HepG2 (cell line): ENCODE data around the gene IRX3. TPM values are rescaled to one million over a fixed set of nuclear protein-coding genes. Genes with fewer than 3 reads are reported as not detected.

Experiments used
- ATAC-seq: fragments of 200-7000 bp; cut with Tn5 transposase; 3 replicates; pipeline ENCODE4 v1.9.1; 2020; ENCODE audit warnings: mild to moderate bottlenecking, moderate library complexity
- BruUV-seq: library from RNA; stranded (reverse); fragments of 400-500 nt; replicated peaks from 2 replicates; lab custom pipeline; 2021; lab: Mats Ljungman, UMichigan
- CTCF ChIA-PET: fragments of 300-600 bp; formaldehyde crosslinking; extraction: SDS; loops from one replicate; lab custom pipeline; 2021; ENCODE audit warnings: low total read pairs, inconsistent platforms, low intra/inter-chr PET ratio; lab: Yijun Ruan, JAX
- POLR2A ChIA-PET: fragments of 350-600 bp; sonication (Branson Sonifier 250); formaldehyde crosslinking; loops from one replicate; lab custom pipeline; 2020; ENCODE audit warnings: antibody characterized with exemption, inconsistent platforms; lab: Yijun Ruan, JAX
- DNase-seq: peaks from one replicate; pipeline ENCODE4 v3.0.0-alpha.2; 2015; ENCODE audit warnings: low spot score
- FAIRE-seq: peaks from 3 replicates; lab custom pipeline; 2011; peaks lifted over from hg19 to GRCh38; lab: Jason Lieb, UNC
- H2AFZ ChIP-seq: one replicate; pipeline ENCODE4 v1.6.1; 2011; ENCODE audit warnings: low read length, inconsistent platforms
- H3K27ac ChIP-seq: fragments of 300-600 bp; 3 replicates; pipeline ENCODE4 v1.8.0; 2011; ENCODE audit warnings: mixed run types, mild to moderate bottlenecking, mixed read lengths, low read length, inconsistent platforms; ENCODE audit not compliant: insufficient read depth; ENCODE audit errors: extremely low read length
- H3K27me3 ChIP-seq, 2 experiments: fragments of 200-600 bp in 1 of 2; 2 replicates in 1 of 2; 3 replicates in 1 of 2; pipeline versions ENCODE4 v1.6.0 to v1.8.0; 2011; ENCODE audit warnings: low read length in 2 of 2, mild to moderate bottlenecking in 2 of 2, moderate library complexity in 2 of 2, inconsistent platforms in 1 of 2; ENCODE audit not compliant: insufficient read depth in 2 of 2, control insufficient read depth in 1 of 2
- H3K36me3 ChIP-seq, 2 experiments: fragments of 200-600 bp in 1 of 2; replicated peaks in 1 of 2; 2 replicates in 1 of 2; 3 replicates in 1 of 2; pipeline versions ENCODE4 v1.5.1 to v1.8.0; 2011; ENCODE audit warnings: low read length in 2 of 2, inconsistent platforms in 1 of 2; ENCODE audit not compliant: insufficient read depth in 2 of 2, control insufficient read depth in 1 of 2
- H3K4me1 ChIP-seq: 2 replicates; pipeline ENCODE4 v1.5.1; 2012; ENCODE audit warnings: low read length, inconsistent platforms; ENCODE audit not compliant: insufficient read depth
- H3K4me2 ChIP-seq: 2 replicates; pipeline ENCODE4 v1.6.0; 2011; ENCODE audit warnings: low read depth, low read length, inconsistent platforms
- H3K4me3 ChIP-seq, 3 experiments: fragments of 200-600 bp in 1 of 3; sonication (generic), shearing (Covaris generic) in 1 of 3; replicated peaks in 1 of 3; 2 replicates each; pipeline ENCODE4 v1.5.1; 2011 to 2016; ENCODE audit warnings: low read length in 3 of 3, inconsistent platforms in 2 of 3, low read depth in 2 of 3, mild to moderate bottlenecking in 2 of 3, control low read depth in 1 of 3, mixed read lengths in 1 of 3; ENCODE audit not compliant: insufficient read depth in 1 of 3
- H3K79me2 ChIP-seq: one replicate; pipeline ENCODE4 v1.6.1; 2011; ENCODE audit warnings: low read length, inconsistent platforms; ENCODE audit not compliant: insufficient read depth
- H3K9ac ChIP-seq: 2 replicates; pipeline ENCODE4 v1.6.0; 2011; ENCODE audit warnings: mild to moderate bottlenecking, low read depth, low read length, inconsistent platforms; ENCODE audit not compliant: insufficient read depth
- H3K9me3 ChIP-seq: 2 replicates; pipeline ENCODE4 v1.5.1; 2012; ENCODE audit warnings: mild to moderate bottlenecking, low read length
- H4K20me1 ChIP-seq: 2 replicates; pipeline ENCODE4 v1.6.0; 2011; ENCODE audit warnings: inconsistent platforms, mild to moderate bottlenecking, low read length, moderate library complexity; ENCODE audit not compliant: insufficient read depth
- HINFP ChIP-seq: sonication (generic); formaldehyde crosslinking; IDR thresholded peaks from 2 replicates; pipeline ENCODE4 v1.4.0; 2020; ENCODE audit warnings: low read depth, mild to moderate bottlenecking, missing genetic modification reagents
- KDM5A ChIP-seq: fragments of 200-600 bp; sonication (generic); IDR thresholded peaks from 2 replicates; pipeline ENCODE4 v1.7.0; 2018; ENCODE audit warnings: antibody characterized with exemption, mild to moderate bottlenecking, low read length, borderline replicate concordance
- MYC ChIP-seq: sonication (generic); formaldehyde crosslinking; IDR thresholded peaks from 2 replicates; pipeline ENCODE4 v1.9.0; 2021; ENCODE audit warnings: missing genetic modification reagents, borderline replicate concordance
- NCOR1 ChIP-seq: fragments of 200-600 bp; sonication (generic); IDR thresholded peaks from 2 replicates; pipeline ENCODE4 v1.7.0; 2017; ENCODE audit warnings: antibody characterized with exemption, low read length, borderline replicate concordance
- NFE2L1 ChIP-seq: sonication (generic); formaldehyde crosslinking; IDR thresholded peaks from 2 replicates; pipeline ENCODE4 v1.4.0; 2020; ENCODE audit warnings: missing genetic modification reagents, mild to moderate bottlenecking, borderline replicate concordance
- NONO ChIP-seq, 2 experiments: fragments of 450-650 bp in 1 of 2; sonication (generic) in 1 of 2; formaldehyde crosslinking in 1 of 2; IDR thresholded peaks in 1 of 2; conservative IDR thresholded peaks in 1 of 2; 2 replicates each; pipeline versions ENCODE4 v1.6.1 to v1.8.0; 2017 to 2022; ENCODE audit warnings: mild to moderate bottlenecking in 1 of 2, missing genetic modification reagents in 1 of 2, moderate library complexity in 1 of 2
- PPARG ChIP-seq: conservative IDR thresholded peaks from 2 replicates; pipeline ENCODE4 v1.6.1; 2016; ENCODE audit warnings: missing biosample characterization, missing genetic modification reagents
- SSRP1 ChIP-seq: IDR thresholded peaks from 2 replicates; pipeline ENCODE4 v1.6.1; 2016; ENCODE audit warnings: control low read depth
- TRIM22 ChIP-seq: fragments of 450-650 bp; IDR thresholded peaks from 2 replicates; pipeline ENCODE4 v1.6.1; 2017
- ZBTB7B ChIP-seq: sonication (generic); formaldehyde crosslinking; IDR thresholded peaks from 2 replicates; pipeline ENCODE4 v1.4.0; 2020; ENCODE audit warnings: missing genetic modification reagents
- ZBTB8A ChIP-seq: sonication (generic); formaldehyde crosslinking; IDR thresholded peaks from 2 replicates; pipeline ENCODE4 v1.4.0; 2020; ENCODE audit warnings: mild to moderate bottlenecking, low read depth, missing genetic modification reagents, borderline replicate concordance
- ZNF354B ChIP-seq: sonication (generic); formaldehyde crosslinking; IDR thresholded peaks from 2 replicates; pipeline ENCODE4 v1.8.0; 2022; ENCODE audit warnings: mild to moderate bottlenecking, missing genetic modification reagents
- ZNF687 ChIP-seq: sonication (generic); formaldehyde crosslinking; IDR thresholded peaks from 2 replicates; pipeline ENCODE4 v1.5.1; 2020; ENCODE audit warnings: mild to moderate bottlenecking, missing genetic modification reagents, moderate library complexity
- WGBS: methylation state at CpG from one replicate; pipeline ENCODE4 v1.1.6; 2017; ENCODE audit warnings: low lambda C conversion rate; 5-methylcytosine and 5-hydroxymethylcytosine counted together
- in situ Hi-C: cut with HindIII; loops from 2 replicates; pipeline ENCODE4 v1.10.0; 2017; ENCODE audit warnings: low pct_unique_long_range_greater_than_20kb; ENCODE audit not compliant: extremely low pct_ligation_motif_present
- intact Hi-C: fragments of 100-400 bp; cut with micrococcal nuclease; formaldehyde crosslinking; loops from one replicate; pipeline ENCODE4 v1.10.0; 2022; ENCODE audit not compliant: unreplicated experiment
- polyA plus RNA-seq, 8 experiments: library from polyadenylated mRNA; depleted of rRNA in 3 of 8; stranded (reverse) in 7 of 8; unstranded in 1 of 8; fragments of >200 nt; fragmentation: Illumina TruSeq in 4 of 8; extraction: Trizol in 4 of 8; gene quantifications; 2 replicates each; pipeline versions ENCODE4 v1.2.1 to v1.2.3, GENCODE V29; 2011 to 2016; ENCODE audit warnings: low read depth in 4 of 8, missing spikeins in 1 of 8, mixed read lengths in 1 of 8; ENCODE audit not compliant: insufficient read depth in 1 of 8
- total RNA-seq, 5 experiments: library from RNA; depleted of rRNA; stranded (reverse); fragments of >200 nt; fragmentation: Illumina TruSeq; extraction: Trizol; gene quantifications; 2 replicates each; pipeline ENCODE4 v1.2.3, GENCODE V29; 2016; ENCODE audit warnings: low read depth in 1 of 5

The IRX3 gene
- total and polyA plus RNA-seq, 2 of the 13 experiments (the other 11 are each of a cell fraction or from before 2014, with no cell fraction given) = 9.2 to 16.4 TPM

- TF ChIP-seq NCOR1 (0 out of 2 replicates have a peak, but pooled peaks have one; percentile 3), NFE2L1 (CRISPR knock-in tag) (no peak)
Measured at GRCh38 chr16:54268766-54269165, 17.8 kb downstream of the IRX3 start (continued).

GRCh38 chr16:54268340-54268739 is 18.2 kb downstream of the IRX3 start:
- Histone ChIP-seq H3K9me3 (no peaks in the 10 kb centered on the region), H3K79me2 (no peaks in the 10 kb centered on the region), H3K9ac (peak overlapping the region; percentile 18; the same call in 1 of the 2 replicates), H4K20me1 (no peaks in the 10 kb centered on the region), H3K4me1 (peaks cover 46% of the 10 kb centered on the region), H2AFZ (peak overlapping the region; percentile 72), H3K4me2 (peak overlapping the region; percentile 70), H3K4me3 (peak overlapping the region in 1 of 3 experiments; percentile 35; a peak in 2 of 6 replicates), H3K27me3 (no peaks in the 10 kb centered on the region), H3K27ac (peak overlapping the region; percentile 58), H3K36me3 (no peaks in the 10 kb centered on the region)
- peak; percentile 67 for FAIRE-seq
- intact Hi-C loops (loop anchor here (5.0 kb wide), 1 partner anchor 91 kb away; no protein-coding TSS in a partner anchor), in situ Hi-C loops (no loop called here)
- CTCF ChIA-PET = no interaction called here
- 10% methylated on average over 7 of the region's 7 CpGs for WGBS
- peak; percentile 68 for DNase-seq
- ATAC-seq = peak; percentile 43; the same call in 2 of the 3 replicates
- no TSS peak for BruUV-seq
- POLR2A ChIA-PET = interaction anchor here (0.8 to 1.6 kb wide), 5 partner anchors 10 to 103 kb away, joined by 3 to 6 read pairs (median 3); partner anchors contain the start of gene IRX3
- TF ChIP-seq TRIM22 = no peak
- TF ChIP-seq HINFP = no peak
- TF ChIP-seq NONO (IDR thresholded peaks at IDR 0.05) = no peak
- no peak for TF ChIP-seq NONO (CRISPR knock-in tag; conservative IDR thresholded peaks at IDR 0.05)
- no peak for TF ChIP-seq KDM5A
- TF ChIP-seq PPARG (CRISPR knock-in tag) = peak; percentile 85
- TF ChIP-seq SSRP1 (CRISPR knock-in tag) = no peak
- no peak for TF ChIP-seq ZNF354B (CRISPR knock-in tag)
- TF ChIP-seq ZBTB8A (CRISPR knock-in tag) = no peak
- TF ChIP-seq ZBTB7B (CRISPR knock-in tag) = peak; percentile 82; the same call in 1 of the 2 replicates
- TF ChIP-seq ZNF687 (CRISPR knock-in tag) = no peak
- TF ChIP-seq MYC (CRISPR knock-in tag) = no peak
